Activated B cell treated with CpG ODN at 0.5 μM for 24 hours (primary cell): ENCODE results near the gene PGGT1B. TPM values are rescaled to one million over a fixed set of nuclear protein-coding genes. Genes with fewer than 3 reads are reported as not detected.

ENCODE experiments used
- ATAC-seq: fragments of 200-7000 bp; cut with Tn5 transposase; one replicate; pipeline ENCODE4 v1.10.0; 2021; ENCODE audit warnings: low read depth, mild to moderate bottlenecking, moderate library complexity
- CTCF ChIA-PET: fragments of 350-600 bp; sonication (Branson Sonifier 250); formaldehyde crosslinking; loops from one replicate; lab custom pipeline; 2021; ENCODE audit warnings: antibody characterized with exemption; lab: Charles Lee
- POLR2A ChIA-PET: fragments of 350-600 bp; sonication (Branson Sonifier 250); formaldehyde crosslinking; loops from one replicate; lab custom pipeline; 2021; ENCODE audit warnings: antibody characterized with exemption; lab: Charles Lee
- DNase-seq: peaks from one replicate; pipeline ENCODE4 v3.0.0; 2022
- H3K27ac Mint-ChIP-seq: one replicate; pipeline ENCODE4 v1.8.0; 2020; ENCODE audit warnings: mixed read lengths
- H3K27me3 Mint-ChIP-seq: one replicate; pipeline ENCODE4 v1.8.0; 2021; ENCODE audit warnings: mixed read lengths
- H3K36me3 Mint-ChIP-seq: one replicate; pipeline ENCODE4 v1.8.0; 2021; ENCODE audit warnings: low read depth, mixed read lengths
- H3K4me1 Mint-ChIP-seq: one replicate; pipeline ENCODE4 v1.8.0; 2021; ENCODE audit warnings: mixed read lengths
- H3K4me3 Mint-ChIP-seq: one replicate; pipeline ENCODE4 v1.8.0; 2020; ENCODE audit warnings: mild to moderate bottlenecking, mixed read lengths
- H3K9me3 Mint-ChIP-seq: one replicate; pipeline ENCODE4 v1.8.0; 2020; ENCODE audit warnings: mixed read lengths
- intact Hi-C: fragments of 100-400 bp; cut with micrococcal nuclease; formaldehyde crosslinking; loops from one replicate; pipeline ENCODE4 v1.15.1; 2024
- total RNA-seq: library from RNA; stranded (reverse); gene quantifications from 2 replicates; pipeline ENCODE4 v1.2.3, GENCODE V29; 2022
- TF ChIP-seq, protein P1 (sequence below): fragments of 200-600 bp; IDR thresholded peaks from one replicate; pipeline ENCODE4 v1.8.0; 2022; ENCODE audit warnings: antibody characterized with exemption, mild to moderate bottlenecking

PGGT1B gene
- total RNA-seq, 1 donor from 2014 or later, result 52.1 TPM

DNA sequence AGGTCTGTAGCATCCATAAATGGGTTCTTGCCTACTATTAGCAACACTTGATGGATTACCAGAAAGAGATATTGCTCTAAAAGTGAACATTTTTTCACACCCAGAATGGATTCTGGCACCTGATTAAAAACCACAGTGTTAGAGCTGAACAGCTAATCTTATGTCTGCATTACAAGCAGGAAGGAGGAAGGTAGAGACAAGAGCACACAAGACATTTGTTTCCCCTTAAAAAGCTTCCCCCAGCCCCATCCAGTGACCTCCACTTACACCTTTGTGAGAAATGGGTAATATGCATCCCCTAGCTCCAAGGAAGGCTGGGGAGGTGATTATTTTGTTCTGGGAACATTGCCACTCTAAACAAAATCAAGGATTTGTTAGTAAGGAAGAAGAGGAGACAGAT lies 80.9 kb downstream of the PGGT1B start:
- ChIA-PET POLR2A (no interaction called here), CTCF (no interaction called here)
- TF ChIP-seq, protein P1, sequence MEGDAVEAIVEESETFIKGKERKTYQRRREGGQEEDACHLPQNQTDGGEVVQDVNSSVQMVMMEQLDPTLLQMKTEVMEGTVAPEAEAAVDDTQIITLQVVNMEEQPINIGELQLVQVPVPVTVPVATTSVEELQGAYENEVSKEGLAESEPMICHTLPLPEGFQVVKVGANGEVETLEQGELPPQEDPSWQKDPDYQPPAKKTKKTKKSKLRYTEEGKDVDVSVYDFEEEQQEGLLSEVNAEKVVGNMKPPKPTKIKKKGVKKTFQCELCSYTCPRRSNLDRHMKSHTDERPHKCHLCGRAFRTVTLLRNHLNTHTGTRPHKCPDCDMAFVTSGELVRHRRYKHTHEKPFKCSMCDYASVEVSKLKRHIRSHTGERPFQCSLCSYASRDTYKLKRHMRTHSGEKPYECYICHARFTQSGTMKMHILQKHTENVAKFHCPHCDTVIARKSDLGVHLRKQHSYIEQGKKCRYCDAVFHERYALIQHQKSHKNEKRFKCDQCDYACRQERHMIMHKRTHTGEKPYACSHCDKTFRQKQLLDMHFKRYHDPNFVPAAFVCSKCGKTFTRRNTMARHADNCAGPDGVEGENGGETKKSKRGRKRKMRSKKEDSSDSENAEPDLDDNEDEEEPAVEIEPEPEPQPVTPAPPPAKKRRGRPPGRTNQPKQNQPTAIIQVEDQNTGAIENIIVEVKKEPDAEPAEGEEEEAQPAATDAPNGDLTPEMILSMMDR, result no peak
- Mint-ChIP-seq H3K27ac (no peak overlapping the region), H3K4me1 (peaks cover 11% of the 10 kb centered on the region), H3K36me3 (no peaks in the 10 kb centered on the region), H3K9me3 (no peaks in the 10 kb centered on the region), H3K27me3 (peaks cover 70% of the 10 kb centered on the region), H3K4me3 (no peak overlapping the region)
- DNase-seq (no peak), ATAC-seq (no peak)
- intact Hi-C loops, result no loop called here

DNA sequence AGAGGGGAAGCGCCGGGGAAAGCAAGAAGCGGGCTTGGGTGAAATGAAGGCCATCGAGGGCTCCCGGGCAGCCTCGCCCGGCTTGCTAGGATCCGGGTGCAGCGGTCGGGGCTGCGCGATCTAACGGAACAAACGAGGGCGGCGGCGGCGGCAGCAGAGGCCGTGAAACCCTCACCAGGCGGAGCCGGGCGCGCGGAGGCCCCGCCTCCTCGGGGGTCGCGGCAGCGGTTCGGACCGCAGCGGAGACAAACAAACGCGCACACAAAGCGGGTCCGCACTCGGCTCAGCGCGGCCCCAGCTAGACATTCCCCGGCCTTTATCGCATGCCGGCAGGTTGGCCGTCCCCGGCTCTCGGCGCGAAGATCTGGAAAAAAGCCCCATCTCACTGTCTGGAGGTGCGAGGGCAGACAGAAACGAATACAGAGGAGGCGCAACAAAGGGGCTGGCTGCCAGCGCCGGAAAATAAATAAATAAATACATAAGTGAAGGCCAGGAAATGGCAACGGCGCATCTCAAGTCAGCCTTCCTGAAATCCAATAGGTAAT lies 82.4 kb downstream of the PGGT1B start:
- ChIA-PET POLR2A (no interaction called here), CTCF (no interaction called here)
- H3K9me3 Mint-ChIP-seq, result no peaks in the 10 kb centered on the region
- peak; percentile 49 for DNase-seq
- TF ChIP-seq, protein P1, result no peak
- no peak overlapping the region for H3K27ac Mint-ChIP-seq
- ATAC-seq, result peak; percentile 79
- intact Hi-C loops, result loop anchor here (1.0 kb wide), 1 partner anchor 10 kb away; no protein-coding TSS in a partner anchor
- peak overlapping the region; percentile 87 for H3K4me3 Mint-ChIP-seq
- H3K36me3 Mint-ChIP-seq, result no peaks in the 10 kb centered on the region
- H3K27me3 Mint-ChIP-seq, result peaks cover 74% of the 10 kb centered on the region
- peaks cover 11% of the 10 kb centered on the region for H3K4me1 Mint-ChIP-seq

DNA sequence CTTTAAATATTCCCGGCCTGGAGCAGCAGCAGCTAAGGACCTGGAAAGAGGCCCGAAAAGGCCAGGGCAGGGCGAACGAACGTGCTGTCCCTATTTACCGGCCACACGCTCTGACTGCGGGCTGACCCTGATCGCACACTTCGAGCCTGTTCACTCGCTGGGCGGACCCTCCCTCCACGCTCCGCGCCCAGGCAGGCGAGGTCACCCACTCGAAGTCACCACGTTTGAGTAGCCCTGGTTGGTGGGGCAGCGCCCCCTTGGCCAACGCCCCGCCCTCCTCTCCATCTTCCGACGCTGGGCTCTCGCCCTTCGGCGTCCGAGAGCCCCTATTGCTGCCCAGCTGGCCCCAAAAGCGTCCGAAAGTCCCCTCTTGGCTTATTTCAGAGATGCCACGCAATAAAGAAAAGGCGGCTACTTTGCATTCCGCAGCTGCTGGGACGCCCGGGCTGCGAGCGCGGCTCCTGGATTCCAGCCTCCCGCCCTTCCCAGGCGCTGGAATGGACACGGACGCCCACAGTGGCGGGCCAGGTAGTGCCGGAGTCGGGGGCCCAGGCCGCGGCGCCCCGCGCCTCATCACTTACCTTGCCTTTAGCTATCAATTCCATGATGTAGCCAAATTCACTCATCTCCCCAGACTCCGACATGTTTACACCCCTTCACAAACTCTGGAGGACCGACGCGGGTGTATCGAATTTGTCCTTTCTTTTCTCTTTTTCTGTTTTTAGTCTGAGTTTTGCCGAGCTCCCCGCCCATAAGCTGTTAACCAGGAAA lies 83.1 kb downstream of the PGGT1B start:
- Mint-ChIP-seq H3K4me3 (peak overlapping the region; percentile 87), H3K4me1 (peaks cover 11% of the 10 kb centered on the region), H3K9me3 (no peaks in the 10 kb centered on the region), H3K36me3 (no peaks in the 10 kb centered on the region), H3K27me3 (peaks cover 71% of the 10 kb centered on the region), H3K27ac (no peak overlapping the region)
- ChIA-PET POLR2A (no interaction called here), CTCF (no interaction called here)
- TF ChIP-seq, protein P1, result no peak
- intact Hi-C loops, result loop anchor here (1.0 to 10.0 kb wide), 4 partner anchors 9 to 1395 kb away; partner anchors contain the start of gene SEMA6A
- no peak for DNase-seq
- ATAC-seq, result peak; percentile 28

DNA sequence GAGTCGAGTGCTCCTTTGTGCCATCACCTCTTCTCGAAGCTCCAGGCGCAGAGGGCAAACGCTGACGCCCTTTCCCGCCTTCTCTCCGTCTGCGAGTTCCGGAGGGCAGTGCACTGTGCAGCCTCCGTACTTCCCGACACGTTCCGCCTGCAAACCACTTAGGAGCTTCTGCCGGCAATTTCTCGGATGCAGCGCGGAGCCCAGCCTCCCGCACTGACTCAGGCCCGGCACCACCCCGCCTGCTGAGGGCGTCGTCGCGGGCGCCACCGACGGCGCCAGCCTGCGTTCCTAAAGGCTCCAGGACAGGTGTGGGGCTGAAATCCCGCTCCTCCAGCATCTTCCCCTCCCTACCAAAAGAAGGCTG lies 83.7 kb downstream of the PGGT1B start:
- Mint-ChIP-seq H3K4me3 (no peak overlapping the region), H3K27ac (no peak overlapping the region), H3K4me1 (peaks cover 11% of the 10 kb centered on the region), H3K36me3 (no peaks in the 10 kb centered on the region), H3K9me3 (no peaks in the 10 kb centered on the region), H3K27me3 (peaks cover 68% of the 10 kb centered on the region)
- CTCF ChIA-PET, result interaction anchor here (0.7 kb wide), 1 partner anchor 8 kb away, joined by 3 read pairs; no protein-coding TSS in a partner anchor
- ATAC-seq (no peak), DNase-seq (no peak)
- TF ChIP-seq, protein P1, result no peak
- intact Hi-C loops, result loop anchor here (2.0 to 10.0 kb wide), 3 partner anchors 30 to 1396 kb away; partner anchors contain the start of gene SEMA6A
- POLR2A ChIA-PET, result no interaction called here

DNA sequence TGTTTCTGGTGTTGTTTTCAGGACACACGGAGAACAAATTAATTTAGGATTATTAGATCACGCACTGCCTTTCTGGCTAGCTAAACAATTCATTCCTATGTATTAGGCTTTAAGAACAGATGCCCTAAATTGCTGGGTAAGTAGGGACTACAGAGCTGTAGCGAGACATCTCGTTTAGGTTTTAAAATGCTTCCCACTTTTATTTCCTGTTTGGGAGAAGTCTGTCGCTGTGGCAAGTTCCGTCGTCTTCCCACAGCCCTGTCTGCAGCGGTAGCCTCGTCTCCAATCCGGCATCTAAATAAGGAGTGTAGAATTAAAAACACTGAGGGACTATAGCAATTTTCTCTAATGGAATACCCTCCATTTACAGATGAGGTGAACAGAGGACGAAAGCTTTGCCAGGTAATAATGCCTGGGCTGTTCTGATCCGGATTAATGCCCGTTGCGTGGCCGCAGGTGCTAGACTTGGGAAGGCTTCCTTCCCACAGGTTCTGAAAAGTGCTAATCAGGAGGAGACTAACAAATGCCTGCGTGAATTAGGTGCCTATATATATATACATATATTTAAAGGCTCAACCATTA lies 91.7 kb downstream of the PGGT1B start:
- TF ChIP-seq, protein P1, result no peak
- H3K27ac Mint-ChIP-seq, result peak overlapping the region; percentile 41
- H3K9me3 Mint-ChIP-seq, result peaks cover 5% of the 10 kb centered on the region
- no peak for DNase-seq
- ChIA-PET CTCF (interaction anchor here (0.8 kb wide), 1 partner anchor 73 kb away, joined by 3 read pairs; no protein-coding TSS in a partner anchor), POLR2A (no interaction called here)
- intact Hi-C loops, result loop anchor here (1.0 to 10.0 kb wide), 3 partner anchors 9 to 1404 kb away; partner anchors contain the start of gene SEMA6A
- ATAC-seq, result no peak
- H3K4me3 Mint-ChIP-seq, result peak overlapping the region; percentile 92
- H3K36me3 Mint-ChIP-seq, result peaks cover 4% of the 10 kb centered on the region
- H3K4me1 Mint-ChIP-seq, result peaks cover 16% of the 10 kb centered on the region
- peaks cover 42% of the 10 kb centered on the region for H3K27me3 Mint-ChIP-seq
